NT2/D1 (cell line): ENCODE results near the gene TOP2B.

Experiments
- YY1 ChIP-seq: IDR thresholded peaks from 2 replicates; pipeline ENCODE4 v1.6.1; 2011; ENCODE audit not compliant: insufficient read length, insufficient read depth
- ZNF274 ChIP-seq: IDR thresholded peaks from 2 replicates; pipeline ENCODE4 v1.6.1; 2011; ENCODE audit warnings: mild to moderate bottlenecking, low read depth, low read length

DNA sequence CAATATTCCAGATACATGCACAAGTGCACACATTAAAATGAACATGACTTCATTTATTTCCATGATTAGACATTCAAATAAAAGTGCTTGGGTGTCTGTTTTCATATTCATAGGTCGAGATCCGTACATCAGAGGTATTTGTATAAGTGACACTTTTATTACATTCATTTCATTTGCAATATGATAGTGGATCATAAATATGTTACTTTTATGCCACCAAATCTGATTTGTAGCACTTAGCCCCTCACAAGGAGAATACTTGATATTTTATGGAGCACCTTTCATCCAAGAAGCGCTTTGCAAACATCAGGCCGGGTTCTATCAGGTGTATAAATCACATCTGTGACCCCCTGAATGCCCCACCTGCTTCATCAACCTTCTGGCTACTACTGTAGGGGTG, 100.6 kb downstream of the TOP2B start:
- TF ChIP-seq ZNF274 (no peak), YY1 (no peak)
